IPS-NIHi11 (cell line): ENCODE measurements around the gene ATXN10.

Source experiments
- DNase-seq: peaks from one replicate; pipeline ENCODE4 v3.0.0; 2012; ENCODE audit warnings: mixed read lengths, low spot score

ATXN10 gene

DNA sequence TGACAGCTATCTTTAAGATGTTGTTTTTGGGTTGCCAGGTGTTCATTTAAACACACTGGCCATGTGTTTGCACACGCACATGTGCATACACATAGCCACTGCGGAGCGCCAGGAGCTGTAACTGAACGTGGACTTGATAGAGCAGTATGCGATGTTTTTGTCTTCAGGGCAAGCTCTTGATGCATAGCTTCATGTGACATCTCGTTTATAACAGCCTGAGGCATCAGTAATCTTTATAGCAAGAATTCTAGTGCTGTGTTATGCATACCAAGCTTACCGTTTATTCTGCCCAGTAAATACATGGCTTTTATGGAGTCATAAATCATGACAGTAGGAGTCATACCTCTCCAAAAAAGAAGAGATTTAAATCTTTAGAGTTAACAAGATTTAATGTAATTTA lies 87.0 kb downstream of the ATXN10 start:
- DNase-seq: no peak

DNA sequence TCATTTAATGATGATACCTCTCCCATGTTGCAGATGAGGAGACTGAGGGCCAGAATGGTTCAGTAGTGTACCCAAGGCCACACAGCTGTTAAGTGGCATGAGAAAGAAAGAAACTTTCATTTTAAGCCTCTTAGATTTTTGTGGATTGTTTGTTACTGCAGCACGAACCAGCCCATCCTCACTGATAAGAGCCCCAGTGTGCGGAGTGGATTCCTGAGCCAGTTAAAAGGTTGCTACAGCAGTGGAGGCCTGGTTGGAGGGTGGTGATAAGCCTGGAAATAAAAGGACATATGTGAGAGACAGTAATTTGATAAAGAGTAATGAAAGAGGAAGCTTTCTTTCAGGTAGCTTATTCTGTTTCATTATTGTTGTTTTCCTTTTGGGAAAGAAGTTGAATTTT lies 89.0 kb downstream of the ATXN10 start:
- DNase-seq: no peak

DNA sequence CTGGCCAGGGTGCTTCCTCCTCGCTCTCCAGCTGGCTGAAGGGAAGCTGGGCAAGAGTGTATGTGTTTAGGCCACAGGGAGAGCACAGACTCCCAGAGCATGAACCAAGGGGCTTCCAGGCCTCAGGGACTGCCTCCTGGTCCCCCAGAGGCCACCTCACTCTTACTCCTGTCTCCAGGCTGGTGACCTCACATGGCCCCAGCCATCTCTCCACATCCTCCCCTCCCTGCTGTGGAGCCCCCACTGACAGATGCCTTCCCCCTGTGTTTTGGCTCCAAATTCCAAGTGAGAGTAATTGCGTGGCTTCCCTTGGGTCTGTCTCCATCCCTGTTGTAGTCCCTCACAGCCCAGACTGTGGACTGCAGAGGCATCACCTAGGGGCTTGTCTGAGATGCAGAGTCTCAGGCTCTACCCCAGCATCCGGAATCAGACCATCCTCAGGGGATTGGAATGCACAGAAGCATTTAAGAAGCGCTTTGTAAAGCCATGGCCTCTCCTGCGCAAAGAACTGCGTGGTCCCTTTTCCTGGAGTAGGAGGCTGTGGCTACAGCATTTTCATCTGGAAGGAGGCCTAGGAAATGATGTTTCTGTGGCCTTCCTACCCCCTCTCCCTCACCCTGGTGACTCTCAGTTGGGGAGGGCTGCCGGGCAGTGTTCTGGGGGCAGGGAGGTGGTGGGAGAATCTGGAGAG lies 91.1 kb downstream of the ATXN10 start:
- DNase-seq: no peak

DNA sequence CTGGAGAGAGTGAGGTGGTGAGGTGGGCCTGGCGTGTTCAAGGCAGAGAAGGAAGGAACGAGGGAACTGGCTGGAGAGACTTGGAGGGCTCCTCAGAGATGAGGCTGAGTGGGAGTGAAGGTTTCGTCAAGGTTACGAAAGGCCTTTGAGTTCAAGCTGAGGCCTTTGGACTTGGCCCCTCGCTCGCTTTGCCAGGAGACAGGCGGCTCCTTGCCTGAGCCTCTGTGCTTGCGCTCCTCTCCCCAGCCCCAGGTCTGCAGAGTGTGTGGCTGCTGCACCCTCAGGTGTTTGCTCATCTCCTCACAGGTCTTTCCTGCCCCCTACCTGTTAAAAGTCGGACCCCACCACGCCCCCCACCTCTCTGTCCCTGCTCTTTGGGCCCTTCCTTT lies 91.6 kb downstream of the ATXN10 start:
- no peak for DNase-seq

DNA sequence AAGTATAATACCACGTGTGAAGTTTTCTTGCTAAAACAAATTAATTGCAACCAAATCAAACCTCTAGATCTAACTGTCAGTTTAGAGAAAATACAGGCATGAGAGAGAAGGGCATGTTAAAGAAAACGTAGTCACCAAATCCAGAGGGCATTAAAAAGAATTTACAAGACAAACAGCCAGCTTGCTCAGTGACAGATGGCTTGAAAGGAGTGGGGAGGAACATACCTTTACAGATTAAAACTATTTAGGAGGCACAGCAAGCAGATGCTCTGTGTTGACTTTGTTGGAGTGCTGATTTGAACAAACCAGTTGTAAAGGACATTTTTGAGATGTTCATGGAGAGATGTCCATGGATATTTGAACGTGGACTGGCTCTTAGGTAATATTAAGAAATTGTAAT lies 96.9 kb downstream of the ATXN10 start:
- peak; percentile 54 for DNase-seq

DNA sequence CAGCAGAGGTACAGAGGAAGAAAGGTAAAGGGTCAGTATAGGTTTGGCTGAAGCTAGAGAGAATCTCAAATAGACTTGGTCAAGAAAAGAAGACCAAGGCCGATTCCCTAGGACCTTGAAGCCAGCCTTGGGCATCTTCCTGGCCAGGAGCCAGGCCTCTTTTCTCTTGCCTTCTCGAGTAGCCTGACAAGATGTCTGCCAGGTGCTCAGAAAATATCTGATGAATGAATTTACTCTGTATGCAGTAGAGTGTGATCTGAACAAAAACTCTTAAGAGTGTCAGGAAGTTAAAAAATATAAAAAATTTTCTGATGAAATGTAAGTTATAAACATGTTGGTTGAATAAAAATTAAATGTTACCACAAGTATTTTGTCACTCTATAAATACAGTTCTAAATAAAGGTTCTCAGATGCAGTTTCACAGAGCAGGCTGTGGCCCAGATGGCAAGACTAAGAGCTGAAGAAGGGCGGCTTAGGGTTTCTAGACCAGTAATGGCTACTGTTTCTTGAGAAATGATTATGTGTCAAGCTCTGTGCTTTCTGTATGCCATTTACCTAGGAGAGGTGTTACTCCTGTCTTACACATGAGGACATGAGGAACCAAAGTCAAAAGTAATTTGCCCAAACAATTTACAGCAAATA lies 98.1 kb downstream of the ATXN10 start:
- DNase-seq: no peak

DNA sequence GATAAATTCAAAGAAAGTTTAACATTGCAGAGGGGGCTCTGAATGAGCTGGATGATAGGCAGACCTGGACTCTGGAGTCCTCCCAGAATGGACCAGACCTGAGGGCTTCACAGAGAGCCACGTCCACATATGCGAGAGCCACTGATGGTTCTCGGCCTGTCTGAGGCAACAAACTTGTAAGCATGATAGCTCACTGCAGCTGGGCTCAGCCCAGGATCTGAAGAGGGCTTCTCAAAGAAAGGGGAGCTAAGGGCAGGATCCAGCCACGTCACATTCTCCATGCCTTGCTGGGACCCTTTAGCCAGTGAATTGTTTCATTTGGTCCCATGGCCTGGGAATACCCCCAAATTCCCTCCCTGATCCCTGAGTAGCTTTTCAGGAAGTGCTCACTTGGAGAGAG lies 98.9 kb downstream of the ATXN10 start:
- DNase-seq: no peak

DNA sequence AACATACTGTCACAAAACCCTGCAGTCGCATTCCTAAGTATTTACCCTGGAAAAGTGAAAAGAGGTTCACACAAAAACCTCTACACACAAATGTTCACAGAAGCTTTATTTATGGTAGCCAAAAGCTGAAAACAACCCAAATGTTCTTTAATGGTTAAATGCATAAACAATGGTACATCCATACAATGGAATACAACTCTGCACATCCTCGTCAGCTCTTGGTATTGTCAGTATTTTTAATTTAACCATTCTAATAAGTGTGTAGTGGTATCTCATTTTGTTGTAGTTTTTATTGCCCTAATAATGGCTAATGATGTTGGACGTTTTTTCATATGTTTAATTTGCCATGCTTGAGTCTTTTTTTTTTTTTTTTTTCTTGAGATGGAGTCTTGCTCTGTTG lies 99.4 kb downstream of the ATXN10 start:
- DNase-seq: no peak

DNA sequence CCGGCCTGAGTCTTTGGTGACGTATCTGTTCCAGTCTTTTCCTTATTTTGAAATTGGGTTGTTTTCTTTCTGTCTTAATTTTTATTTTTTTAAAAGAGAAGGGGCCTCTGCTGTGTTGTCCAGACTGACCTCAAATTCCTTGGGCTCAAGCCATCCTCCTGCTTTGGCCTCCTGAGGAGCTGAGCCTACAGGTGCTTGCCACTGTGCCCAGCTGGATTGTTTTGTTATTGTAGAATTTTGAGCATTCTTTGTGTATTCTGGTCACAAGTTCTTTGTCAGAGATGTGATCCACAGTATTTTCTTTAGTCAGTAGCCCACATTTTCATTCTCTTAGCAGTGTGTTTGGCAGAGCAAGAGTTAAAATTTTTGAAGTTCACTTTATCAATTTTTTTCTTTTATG lies 100.1 kb downstream of the ATXN10 start:
- no peak for DNase-seq

DNA sequence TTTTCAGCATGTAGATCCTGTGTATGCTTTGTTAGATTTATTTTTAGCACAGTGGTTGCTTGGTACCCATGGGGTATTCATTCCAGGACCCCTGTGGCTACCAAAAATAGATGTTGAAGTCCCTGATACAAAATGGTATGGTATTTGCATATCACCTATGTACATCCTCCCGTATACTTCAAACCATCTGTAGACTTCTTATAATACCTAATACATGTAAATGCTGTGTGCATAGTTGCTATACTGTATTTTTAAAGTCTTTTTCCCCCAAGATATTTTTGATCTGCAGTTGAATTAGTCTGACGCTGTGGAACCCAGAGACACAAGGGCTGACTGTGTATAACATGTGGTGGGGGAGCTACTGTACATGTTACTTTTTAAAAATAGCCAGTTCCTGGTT lies 101.1 kb downstream of the ATXN10 start:
- DNase-seq: no peak

DNA sequence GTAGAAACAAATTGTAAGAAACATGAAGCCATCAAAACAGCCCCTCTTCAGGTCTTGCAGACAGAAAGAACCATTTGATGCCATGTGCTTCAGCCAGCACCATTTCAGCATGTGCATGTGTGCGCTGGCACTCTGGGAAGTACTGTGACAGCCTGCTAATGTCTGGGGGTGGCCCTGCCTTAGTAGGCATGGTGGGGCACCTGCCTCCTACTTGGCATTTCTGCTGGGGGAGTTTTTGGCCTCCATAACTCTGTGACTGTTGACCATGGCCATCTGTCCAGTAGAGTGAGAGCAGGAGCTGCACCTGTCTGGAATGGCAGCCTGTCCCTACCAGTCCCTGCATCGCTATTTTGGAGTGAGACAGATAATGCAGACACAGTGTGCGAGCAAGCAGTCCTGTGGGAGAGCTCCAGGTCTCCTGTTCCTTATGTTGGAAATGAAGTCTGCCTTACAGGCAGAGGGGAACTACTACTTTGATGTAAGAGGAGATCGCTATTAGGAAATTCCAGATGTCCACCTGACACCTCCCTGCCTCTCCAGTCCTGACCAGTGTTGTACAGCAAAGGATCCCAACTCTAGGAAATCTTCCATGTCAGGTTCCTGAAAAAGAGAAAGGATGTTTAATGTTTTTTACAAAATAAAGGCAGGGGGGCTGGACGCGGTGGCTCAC lies 102.5 kb downstream of the ATXN10 start:
- no peak for DNase-seq

DNA sequence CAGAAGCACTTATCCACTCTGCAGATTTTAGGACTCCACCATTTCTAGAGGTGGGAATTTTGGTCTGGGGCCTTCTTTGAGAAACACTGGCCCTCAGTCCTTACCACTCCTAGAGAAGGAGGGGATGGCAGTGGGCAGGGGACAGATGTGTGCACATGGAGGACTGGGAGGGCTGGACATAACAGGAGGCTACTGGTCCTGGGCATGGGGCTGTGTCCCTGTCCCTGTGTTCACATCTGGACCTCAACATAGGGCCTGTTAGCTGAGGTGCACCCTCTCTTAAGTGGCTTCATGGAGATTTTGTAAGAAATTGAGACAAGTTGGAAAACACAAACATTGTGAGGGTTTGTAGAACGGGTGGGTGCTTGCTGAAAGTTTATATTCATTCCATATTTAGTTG lies 103.4 kb downstream of the ATXN10 start:
- no peak for DNase-seq

DNA sequence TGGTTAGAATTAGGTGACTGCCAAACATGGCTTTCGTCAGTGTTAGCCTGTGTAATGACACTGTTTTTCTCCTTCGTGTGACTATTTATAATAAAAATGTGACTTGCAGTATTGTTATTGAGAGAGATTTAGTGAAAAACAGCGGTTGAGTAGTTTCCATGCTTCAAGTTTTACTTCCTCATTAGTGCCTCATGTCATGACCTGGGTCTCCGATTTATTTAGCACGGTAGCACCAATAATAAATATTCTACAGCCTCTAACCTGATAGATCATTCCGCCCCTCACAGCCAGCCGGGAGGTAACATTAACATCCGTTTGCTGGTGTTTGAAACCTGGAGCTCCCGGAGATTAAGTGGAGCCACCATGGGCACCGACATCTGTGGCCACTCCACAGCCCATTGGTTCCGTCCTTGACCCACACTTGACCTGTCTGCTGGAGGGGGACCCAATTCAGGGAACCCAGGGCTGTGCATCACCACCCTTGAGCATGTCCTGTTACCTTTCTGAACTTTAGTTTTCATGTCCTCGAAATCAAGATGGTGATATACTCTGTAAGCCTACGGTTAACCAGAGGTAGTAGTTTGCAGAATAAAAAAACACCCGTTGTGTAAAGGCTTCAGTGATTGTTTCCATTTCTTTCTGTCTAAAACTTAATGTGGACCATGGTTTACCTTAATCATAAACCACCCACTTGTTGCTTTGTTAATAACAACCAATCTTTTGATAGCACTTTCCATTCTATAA lies 104.1 kb downstream of the ATXN10 start:
- DNase-seq: no peak

DNA sequence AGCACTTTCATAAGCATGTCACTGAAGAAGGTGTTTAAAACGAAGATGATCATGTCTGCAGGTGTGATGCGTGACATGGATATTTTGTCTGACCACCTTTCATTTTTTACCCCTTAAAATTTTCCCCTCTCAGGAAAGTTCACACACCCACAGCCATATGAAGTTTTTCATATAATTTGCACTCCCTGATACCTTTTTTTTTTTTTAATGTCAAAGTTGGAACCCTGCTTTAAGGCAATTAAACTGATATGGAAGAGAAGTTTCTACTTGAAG lies 104.6 kb downstream of the ATXN10 start:
- DNase-seq: no peak

DNA sequence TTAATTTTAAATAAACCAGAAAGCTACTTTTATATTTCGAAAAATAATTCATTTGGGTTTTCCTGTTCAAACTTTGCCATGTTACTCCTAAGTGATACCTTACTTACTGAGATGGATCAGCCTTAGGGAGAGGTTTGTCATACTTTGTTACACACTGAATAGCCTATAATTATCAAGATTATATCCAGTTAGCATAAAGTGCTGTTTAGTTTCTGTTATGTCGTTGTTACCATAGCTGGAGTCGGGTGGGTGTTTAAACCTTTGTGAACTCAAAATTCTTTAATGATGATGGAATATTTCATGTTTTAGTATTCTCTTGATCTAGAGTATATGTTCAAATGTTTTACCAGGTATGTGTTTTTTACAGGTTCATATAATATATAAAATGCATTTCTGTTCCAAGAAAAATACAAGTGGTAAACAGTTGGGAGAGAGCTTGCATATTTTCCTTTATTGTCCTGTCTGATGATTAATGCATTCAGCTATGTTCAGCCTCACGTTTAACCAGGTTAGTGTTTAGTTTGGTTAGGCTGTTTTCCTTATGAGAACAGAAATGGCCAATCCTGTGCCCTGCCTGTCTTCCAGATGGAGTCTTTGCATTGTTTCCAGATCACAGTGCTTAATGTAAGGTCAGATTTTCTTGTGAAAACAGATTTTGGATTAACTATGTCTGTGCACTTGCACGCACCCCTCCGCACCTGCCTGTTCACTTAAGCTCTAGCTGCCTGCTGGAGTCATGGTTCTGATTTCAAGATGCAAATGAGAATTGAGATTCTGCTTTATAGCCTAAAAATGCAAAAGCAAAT lies 105.6 kb downstream of the ATXN10 start:
- DNase-seq: no peak

DNA sequence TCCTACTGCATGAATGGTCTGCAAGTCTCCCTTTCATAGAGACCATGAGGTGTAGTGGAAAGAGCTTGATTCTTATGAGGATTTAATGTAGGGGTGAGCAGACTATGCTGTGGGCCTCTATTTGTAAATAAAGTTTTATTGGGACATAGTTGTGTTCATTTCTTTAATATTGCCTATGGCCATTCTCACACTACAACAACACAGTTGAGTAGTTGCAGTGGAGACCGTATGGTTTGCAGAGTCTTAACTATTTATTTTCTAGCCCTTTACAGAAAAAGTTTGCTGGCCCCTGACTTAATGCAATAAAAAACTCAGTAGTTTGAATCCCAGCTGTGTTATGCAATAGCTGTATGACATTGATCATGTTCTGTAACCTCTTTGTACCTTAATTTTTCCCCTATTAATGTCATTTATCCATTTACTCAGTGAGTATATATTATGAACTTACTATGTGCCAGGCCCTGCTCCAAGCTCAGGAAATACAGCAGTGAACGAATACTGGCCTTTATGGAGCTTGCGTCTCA lies 106.3 kb downstream of the ATXN10 start:
- DNase-seq: no peak

DNA sequence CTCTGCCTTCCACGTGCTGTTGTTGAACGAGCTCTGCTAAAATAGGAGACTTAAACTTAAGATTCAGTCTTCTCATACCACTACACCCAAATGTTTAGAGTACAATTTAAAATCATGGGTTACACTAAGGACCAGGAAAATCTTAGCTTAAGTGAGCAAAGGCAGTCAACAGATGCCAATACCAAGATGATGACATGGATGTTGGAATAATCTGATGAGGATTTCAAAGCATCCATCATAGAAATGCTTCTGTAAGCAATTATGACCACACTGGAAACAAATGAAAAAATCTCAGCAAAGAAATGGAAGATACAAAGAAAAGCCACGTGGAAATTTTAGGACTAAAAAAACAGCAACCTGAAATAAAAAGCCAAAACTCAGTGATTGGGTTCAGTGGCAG lies 109.8 kb downstream of the ATXN10 start:
- no peak for DNase-seq

DNA sequence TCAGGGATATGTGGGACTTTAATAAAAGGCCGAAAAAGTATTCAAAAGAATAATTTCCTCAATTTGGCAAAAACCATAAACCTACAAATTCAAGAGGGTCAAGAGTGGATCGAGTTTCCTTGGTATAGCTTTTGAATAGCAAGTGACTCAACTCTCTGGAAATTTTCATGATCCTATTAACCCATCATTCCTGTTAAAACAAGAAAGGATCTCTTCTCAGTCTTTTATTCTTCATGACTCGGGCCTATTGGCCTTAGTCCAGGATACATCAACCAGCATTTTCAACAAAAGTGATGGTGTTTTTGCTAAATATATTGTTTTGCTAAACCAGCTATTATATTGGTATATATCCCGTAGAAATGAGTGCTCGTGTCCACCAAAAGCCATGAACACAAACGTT lies 110.3 kb downstream of the ATXN10 start:
- no peak for DNase-seq

DNA sequence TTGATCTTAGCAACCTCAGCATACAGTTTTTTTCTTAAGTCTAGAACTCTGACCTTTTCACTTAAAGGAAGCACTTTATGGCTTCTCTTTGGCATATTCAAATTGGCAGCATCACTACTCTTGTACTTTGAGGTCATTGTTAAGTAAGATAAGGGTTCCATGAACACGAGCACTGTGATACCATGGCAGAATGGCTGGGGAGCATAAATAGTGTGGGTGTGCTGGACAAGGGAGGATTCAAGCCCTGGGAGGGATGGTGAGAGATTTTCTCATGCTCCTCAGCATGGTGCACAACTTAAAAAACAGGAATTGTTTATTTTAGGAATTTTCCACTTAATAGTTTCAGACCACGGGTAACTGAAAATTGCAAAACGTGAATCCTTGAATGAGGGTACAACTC lies 111.4 kb downstream of the ATXN10 start:
- DNase-seq: no peak

DNA sequence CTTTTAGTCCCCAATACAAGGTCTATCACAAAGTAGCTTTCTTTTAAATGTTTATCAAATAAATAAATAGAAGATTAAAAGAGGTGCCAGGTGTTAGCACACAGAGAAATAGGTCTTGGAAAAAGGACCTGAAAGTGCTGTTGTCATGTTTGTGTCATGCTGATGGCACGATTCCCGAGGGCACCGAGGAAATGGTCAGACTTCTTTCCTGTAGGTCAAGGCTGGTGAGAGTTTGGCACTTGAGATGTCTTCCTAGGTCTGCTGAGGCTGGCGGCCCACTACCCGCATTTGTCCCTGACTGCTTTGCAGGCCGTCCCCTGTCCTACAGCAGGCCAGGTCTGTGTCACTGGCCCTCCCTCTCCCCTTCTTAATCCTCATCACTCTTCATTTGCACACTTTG lies 112.1 kb downstream of the ATXN10 start:
- no peak for DNase-seq

DNA sequence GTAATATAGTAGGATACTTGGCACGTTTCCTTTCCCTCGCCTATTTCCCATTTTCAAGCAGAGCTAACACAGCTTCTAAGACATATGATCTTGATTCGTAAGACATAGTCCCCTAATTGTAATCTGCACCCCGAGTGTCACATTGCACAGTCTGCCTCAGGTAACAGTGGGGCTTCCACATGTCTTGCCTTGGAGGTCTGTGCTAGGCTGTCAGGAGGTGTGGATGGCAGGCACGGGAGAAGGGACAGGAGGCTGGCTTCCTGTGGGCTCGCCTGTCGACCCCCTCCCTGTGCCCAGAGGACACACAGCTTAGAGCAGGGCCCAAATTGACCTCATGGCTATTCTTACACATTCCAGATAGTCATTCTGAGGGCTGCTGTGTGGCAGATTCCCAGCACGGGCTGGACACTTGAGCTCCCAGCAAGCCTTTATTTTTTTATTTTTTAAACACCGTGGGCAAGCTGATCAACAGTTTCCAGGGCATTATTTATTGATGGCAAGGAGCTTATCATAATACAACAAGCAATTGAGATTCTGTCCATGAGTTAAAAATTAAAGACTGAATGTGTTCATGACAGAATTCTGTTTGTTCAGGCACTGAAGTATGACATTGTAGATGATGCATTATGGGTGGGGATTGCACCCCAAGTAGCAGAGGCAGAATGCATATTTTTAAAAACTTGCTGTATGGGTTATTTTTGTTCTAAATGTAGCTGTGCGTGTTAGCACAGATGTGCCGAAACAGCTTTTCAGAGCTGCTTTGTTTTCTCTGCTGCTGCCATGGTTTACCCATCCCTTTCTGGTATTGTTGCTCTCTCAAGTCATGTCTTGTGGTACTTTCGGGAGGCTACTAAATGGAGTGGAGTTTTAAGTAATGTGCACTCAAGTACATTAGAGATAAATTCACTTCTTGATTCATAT lies 113.0 kb downstream of the ATXN10 start:
- DNase-seq: no peak
